Measurements from ENCODE around the gene H6PD.

The H6PD gene

DNA sequence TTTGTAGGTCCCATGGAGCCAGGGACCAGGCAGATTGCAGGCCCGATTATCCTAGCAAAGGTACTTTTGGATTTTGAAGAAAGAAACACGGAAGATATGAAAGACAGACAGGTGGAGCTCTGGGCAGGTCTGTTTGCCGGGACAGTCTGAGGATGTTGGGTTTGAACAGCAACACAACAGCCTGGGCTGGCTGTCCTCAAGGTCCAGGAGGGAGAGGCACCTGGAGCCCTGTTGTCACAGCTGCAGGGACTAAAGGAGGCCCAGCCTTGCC, 14.6 kb downstream of the H6PD start:
- peaks cover 4% of the 10 kb centered on the region for H3K79me1 ChIP-seq (replicated peaks; ENCODE audit: low read length, poor library complexity, severe bottlenecking)
- H3K9me3 ChIP-seq (ENCODE audit: control insufficient read depth, low read length) = no peaks in the 10 kb centered on the region
- H3K4me2 ChIP-seq (ENCODE audit: low read length, poor library complexity, severe bottlenecking) = no peak overlapping the region
- no peak overlapping the region for H3K9ac ChIP-seq (ENCODE audit: low read length)
- no peak overlapping the region for H4K8ac ChIP-seq (ENCODE audit: low read length)
- no peak overlapping the region for H2BK12ac ChIP-seq (ENCODE audit: low read length in 2 of 2)
- no peak overlapping the region for H3K27ac ChIP-seq (ENCODE audit: low read length, poor library complexity, severe bottlenecking)
- H3K14ac ChIP-seq (ENCODE audit: low read length in 2 of 2) = no peak overlapping the region
- H3K4ac ChIP-seq (ENCODE audit: low read depth in 1 of 2, low read length in 2 of 2) = no peak overlapping the region
- H4K91ac ChIP-seq (ENCODE audit: low read length) = no peak overlapping the region
- no peak overlapping the region for H2BK120ac ChIP-seq (ENCODE audit: low read depth, low read length)
- H3K4me1 ChIP-seq (ENCODE audit: control insufficient read depth, insufficient read depth, low read depth, low read length) = peaks cover 38% of the 10 kb centered on the region
- H3K18ac ChIP-seq (ENCODE audit: low read depth in 1 of 2, low read length in 2 of 2) = no peak overlapping the region
- no peak overlapping the region for H2BK15ac ChIP-seq (ENCODE audit: low read depth, poor library complexity, severe bottlenecking)
- no peak overlapping the region for H2AFZ ChIP-seq (ENCODE audit: low read depth, low read length)
- no peak overlapping the region for H3K23ac ChIP-seq (ENCODE audit: low read length in 2 of 2)
- no peak for DNase-seq
- peaks cover 34 to 68% of the 10 kb centered on the region in 2 experiments for H3K36me3 ChIP-seq (ENCODE audit: control insufficient read depth in 1 of 2, insufficient read depth in 2 of 2, low read depth in 1 of 2, low read length in 2 of 2)
- WGBS = 96% methylated on average over 3 of the region's 3 CpGs
- H2AK5ac ChIP-seq (ENCODE audit: low read length, severe bottlenecking) = no peak overlapping the region
- H2BK5ac ChIP-seq (ENCODE audit: low read depth, low read length, poor library complexity, severe bottlenecking) = no peak overlapping the region
- H3K27me3 ChIP-seq (ENCODE audit: control insufficient read depth in 1 of 2, insufficient read depth in 1 of 2, low read length in 2 of 2) = no peaks in the 10 kb centered on the region
- no peak overlapping the region for H3K4me3 ChIP-seq (ENCODE audit: insufficient read depth in 1 of 2, low read depth in 1 of 2, low read length in 2 of 2)

DNA sequence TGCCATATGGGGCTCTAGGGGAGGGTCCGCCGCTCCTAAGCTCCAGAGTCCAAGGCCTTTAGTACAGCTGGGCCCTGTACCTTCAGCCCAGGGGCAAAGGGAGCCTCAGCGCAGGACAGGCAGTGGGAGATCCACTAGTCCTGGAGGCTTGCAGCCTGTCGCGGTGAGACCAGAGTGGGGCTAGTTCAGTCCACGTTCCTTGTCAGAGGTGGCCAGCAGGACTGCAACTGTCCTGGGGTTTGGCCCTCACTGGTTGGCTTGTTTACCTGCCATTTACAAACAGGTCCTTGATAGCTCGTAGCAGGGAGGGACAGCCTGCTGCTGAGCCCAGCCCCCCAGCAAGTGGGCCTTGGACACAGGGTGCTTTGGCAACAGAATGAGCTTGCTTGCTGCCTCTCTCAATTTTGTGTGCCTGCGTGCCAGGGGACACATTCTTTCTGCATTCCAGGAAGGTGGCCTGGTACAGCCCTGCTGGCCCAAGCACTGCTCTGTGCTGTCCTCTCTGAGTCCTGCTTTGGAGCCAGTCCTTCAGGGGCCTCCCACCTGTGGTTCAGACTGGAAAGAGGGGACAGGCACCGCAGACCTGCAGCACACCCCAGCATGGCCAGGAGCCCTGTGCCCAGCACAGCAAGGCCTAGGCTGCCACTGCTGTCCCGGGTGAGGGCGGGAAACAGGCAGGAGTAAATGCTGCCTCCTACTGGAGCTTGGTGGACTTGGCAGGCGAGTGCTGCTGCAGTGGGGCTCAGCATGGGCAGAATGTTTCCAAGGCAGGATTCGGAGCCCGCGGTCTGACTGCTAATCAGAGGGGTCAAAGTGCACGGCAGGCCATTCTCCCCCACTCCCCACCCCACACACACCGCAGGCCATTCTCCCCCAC, 15.2 kb downstream of the H6PD start:
- Histone ChIP-seq H3K4me1 (ENCODE audit: control insufficient read depth, insufficient read depth, low read depth, low read length) (peaks cover 34% of the 10 kb centered on the region), H3K18ac (ENCODE audit: low read depth in 1 of 2, low read length in 2 of 2) (peak overlapping the region in 1 of 2 experiments; percentile 26), H2AK5ac (ENCODE audit: low read length, severe bottlenecking) (no peak overlapping the region), H3K79me1 (replicated peaks; ENCODE audit: low read length, poor library complexity, severe bottlenecking) (peaks cover 6% of the 10 kb centered on the region), H3K36me3 (ENCODE audit: control insufficient read depth in 1 of 2, insufficient read depth in 2 of 2, low read depth in 1 of 2, low read length in 2 of 2) (peaks cover 34 to 70% of the 10 kb centered on the region in 2 experiments), H3K23ac (ENCODE audit: low read length in 2 of 2) (peak overlapping the region in 1 of 2 experiments; percentile 5), H3K4ac (ENCODE audit: low read depth in 1 of 2, low read length in 2 of 2) (no peak overlapping the region), H2BK5ac (ENCODE audit: low read depth, low read length, poor library complexity, severe bottlenecking) (no peak overlapping the region), H3K9me3 (ENCODE audit: control insufficient read depth, low read length) (no peaks in the 10 kb centered on the region), H4K91ac (ENCODE audit: low read length) (no peak overlapping the region), H2BK15ac (ENCODE audit: low read depth, poor library complexity, severe bottlenecking) (no peak overlapping the region), H3K4me3 (ENCODE audit: insufficient read depth in 1 of 2, low read depth in 1 of 2, low read length in 2 of 2) (no peak overlapping the region), H3K4me2 (ENCODE audit: low read length, poor library complexity, severe bottlenecking) (no peak overlapping the region), H2BK12ac (ENCODE audit: low read length in 2 of 2) (peak overlapping the region in 1 of 2 experiments; percentile 24), H2AFZ (ENCODE audit: low read depth, low read length) (no peak overlapping the region), H3K14ac (ENCODE audit: low read length in 2 of 2) (peak overlapping the region in 1 of 2 experiments; percentile 29), H3K27me3 (ENCODE audit: control insufficient read depth in 1 of 2, insufficient read depth in 1 of 2, low read length in 2 of 2) (no peaks in the 10 kb centered on the region), H4K8ac (ENCODE audit: low read length) (peak overlapping the region; percentile 35), H2BK120ac (ENCODE audit: low read depth, low read length) (no peak overlapping the region), H3K9ac (ENCODE audit: low read length) (peak overlapping the region; percentile 18), H3K27ac (ENCODE audit: low read length, poor library complexity, severe bottlenecking) (no peak overlapping the region)
- WGBS = 72% methylated on average over 17 of the region's 17 CpGs
- DNase-seq = no peak

DNA sequence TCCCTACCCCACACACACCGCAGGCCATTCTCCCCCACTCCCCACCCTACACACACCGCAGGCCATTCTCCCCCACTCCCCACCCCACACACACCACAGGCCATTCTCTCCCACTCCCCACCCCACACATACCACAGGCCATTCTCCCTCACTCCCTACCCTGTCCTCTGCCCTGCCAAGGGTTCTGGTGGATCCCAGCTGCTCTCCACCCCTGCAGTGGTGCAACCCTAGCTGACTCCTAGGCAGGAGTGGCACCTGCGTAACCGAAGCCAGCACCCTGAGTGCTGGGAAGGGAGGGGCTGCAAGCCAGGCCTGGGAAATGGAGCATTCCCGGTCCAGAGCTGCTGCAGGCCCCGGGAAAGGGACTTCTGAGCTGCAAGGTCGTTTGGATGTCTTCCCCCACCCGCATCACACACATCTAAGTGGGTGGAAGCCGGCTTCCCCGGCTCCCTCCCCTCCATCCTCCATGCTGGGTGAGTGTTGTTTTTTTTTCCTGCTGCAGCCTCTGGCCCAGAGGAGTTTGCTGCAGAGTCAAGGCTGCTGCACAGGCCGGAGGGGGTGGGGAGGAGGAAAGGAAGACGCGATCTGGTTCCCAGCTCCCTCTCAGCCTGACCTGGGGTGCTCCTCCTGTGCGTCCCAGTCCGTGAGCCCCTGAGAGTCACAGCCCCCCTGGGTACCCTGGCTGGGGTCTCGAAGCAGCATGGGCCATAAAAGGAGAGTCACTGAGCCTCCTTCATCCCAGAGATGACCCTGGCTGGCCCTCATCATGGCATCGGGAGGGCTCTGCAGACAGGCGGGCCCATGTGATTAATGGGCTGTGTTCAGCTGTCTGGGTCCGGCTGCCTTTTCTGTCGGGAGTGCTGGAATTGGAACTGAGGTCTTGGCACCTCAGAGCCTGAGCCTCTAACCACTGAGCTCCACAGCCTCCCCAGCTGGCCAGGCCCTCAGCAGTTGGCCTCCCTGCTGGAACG, 16.1 kb downstream of the H6PD start:
- peaks cover 9% of the 10 kb centered on the region for H3K79me1 ChIP-seq (replicated peaks; ENCODE audit: low read length, poor library complexity, severe bottlenecking)
- peak overlapping the region; percentile 13 for H2BK15ac ChIP-seq (ENCODE audit: low read depth, poor library complexity, severe bottlenecking)
- peaks cover 24 to 64% of the 10 kb centered on the region in 2 experiments for H3K36me3 ChIP-seq (ENCODE audit: control insufficient read depth in 1 of 2, insufficient read depth in 2 of 2, low read depth in 1 of 2, low read length in 2 of 2)
- H3K18ac ChIP-seq (ENCODE audit: low read depth in 1 of 2, low read length in 2 of 2) = peak overlapping the region; percentile 61 to 69
- peak overlapping the region; percentile 25 for H3K4me2 ChIP-seq (ENCODE audit: low read length, poor library complexity, severe bottlenecking)
- no peak for DNase-seq
- peak overlapping the region in 1 of 2 experiments; percentile 40 for H3K4ac ChIP-seq (ENCODE audit: low read depth in 1 of 2, low read length in 2 of 2)
- no peak overlapping the region for H2BK5ac ChIP-seq (ENCODE audit: low read depth, low read length, poor library complexity, severe bottlenecking)
- peak overlapping the region; percentile 14 to 16 for H2BK12ac ChIP-seq (ENCODE audit: low read length in 2 of 2)
- no peak overlapping the region for H2AFZ ChIP-seq (ENCODE audit: low read depth, low read length)
- H3K23ac ChIP-seq (ENCODE audit: low read length in 2 of 2) = peak overlapping the region in 1 of 2 experiments; percentile 5
- peak overlapping the region; percentile 0 for H3K27ac ChIP-seq (ENCODE audit: low read length, poor library complexity, severe bottlenecking)
- H4K8ac ChIP-seq (ENCODE audit: low read length) = peak overlapping the region; percentile 62
- H3K9ac ChIP-seq (ENCODE audit: low read length) = peak overlapping the region; percentile 49
- H4K91ac ChIP-seq (ENCODE audit: low read length) = peak overlapping the region; percentile 69
- no peak overlapping the region for H3K4me3 ChIP-seq (ENCODE audit: insufficient read depth in 1 of 2, low read depth in 1 of 2, low read length in 2 of 2)
- no peaks in the 10 kb centered on the region for H3K9me3 ChIP-seq (ENCODE audit: control insufficient read depth, low read length)
- peaks cover 33% of the 10 kb centered on the region for H3K4me1 ChIP-seq (ENCODE audit: control insufficient read depth, insufficient read depth, low read depth, low read length)
- no peak overlapping the region for H2BK120ac ChIP-seq (ENCODE audit: low read depth, low read length)
- WGBS = 39% methylated on average over 21 of the region's 21 CpGs
- H3K27me3 ChIP-seq (ENCODE audit: control insufficient read depth in 1 of 2, insufficient read depth in 1 of 2, low read length in 2 of 2) = no peaks in the 10 kb centered on the region
- peak overlapping the region in 1 of 2 experiments; percentile 2 for H3K14ac ChIP-seq (ENCODE audit: low read length in 2 of 2)
- no peak overlapping the region for H2AK5ac ChIP-seq (ENCODE audit: low read length, severe bottlenecking)

DNA sequence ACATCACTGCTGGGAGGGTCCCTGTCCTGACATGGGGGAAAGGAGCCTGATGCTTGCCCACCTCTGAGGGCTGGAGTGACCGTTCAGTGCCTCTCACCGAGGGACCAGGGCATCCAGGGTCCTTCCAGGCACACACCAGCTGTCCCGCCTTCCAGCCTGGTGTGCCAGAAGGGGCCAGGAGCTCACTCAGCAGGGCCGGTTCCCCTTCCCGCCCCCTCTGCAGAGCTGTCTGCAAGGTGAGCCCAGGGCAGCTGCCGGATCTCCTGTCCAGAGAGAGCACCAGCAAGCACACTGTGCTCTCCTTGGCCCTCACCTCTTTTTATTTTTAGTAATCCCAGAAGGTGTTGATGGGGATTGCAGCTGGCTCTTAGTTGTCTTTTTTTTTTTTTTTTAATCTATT, 16.9 kb downstream of the H6PD start:
- H2AK5ac ChIP-seq (ENCODE audit: low read length, severe bottlenecking) = no peak overlapping the region
- no peak overlapping the region for H4K8ac ChIP-seq (ENCODE audit: low read length)
- H3K36me3 ChIP-seq (ENCODE audit: control insufficient read depth in 1 of 2, insufficient read depth in 2 of 2, low read depth in 1 of 2, low read length in 2 of 2) = peaks cover 24 to 65% of the 10 kb centered on the region in 2 experiments
- H2BK12ac ChIP-seq (ENCODE audit: low read length in 2 of 2) = peak overlapping the region; percentile 14 to 16
- WGBS = 77% methylated on average over 5 of the region's 6 CpGs
- no peak overlapping the region for H2BK15ac ChIP-seq (ENCODE audit: low read depth, poor library complexity, severe bottlenecking)
- no peaks in the 10 kb centered on the region for H3K9me3 ChIP-seq (ENCODE audit: control insufficient read depth, low read length)
- H3K4me2 ChIP-seq (ENCODE audit: low read length, poor library complexity, severe bottlenecking) = no peak overlapping the region
- H3K18ac ChIP-seq (ENCODE audit: low read depth in 1 of 2, low read length in 2 of 2) = peak overlapping the region; percentile 23 to 69
- H2BK120ac ChIP-seq (ENCODE audit: low read depth, low read length) = no peak overlapping the region
- peaks cover 36% of the 10 kb centered on the region for H3K4me1 ChIP-seq (ENCODE audit: control insufficient read depth, insufficient read depth, low read depth, low read length)
- H3K79me1 ChIP-seq (replicated peaks; ENCODE audit: low read length, poor library complexity, severe bottlenecking) = peaks cover 13% of the 10 kb centered on the region
- no peak overlapping the region for H3K4ac ChIP-seq (ENCODE audit: low read depth in 1 of 2, low read length in 2 of 2)
- no peak overlapping the region for H2BK5ac ChIP-seq (ENCODE audit: low read depth, low read length, poor library complexity, severe bottlenecking)
- H3K4me3 ChIP-seq (ENCODE audit: insufficient read depth in 1 of 2, low read depth in 1 of 2, low read length in 2 of 2) = no peak overlapping the region
- H3K23ac ChIP-seq (ENCODE audit: low read length in 2 of 2) = no peak overlapping the region
- H3K27me3 ChIP-seq (ENCODE audit: control insufficient read depth in 1 of 2, insufficient read depth in 1 of 2, low read length in 2 of 2) = no peaks in the 10 kb centered on the region
- H4K91ac ChIP-seq (ENCODE audit: low read length) = peak overlapping the region; percentile 22
- no peak overlapping the region for H2AFZ ChIP-seq (ENCODE audit: low read depth, low read length)
- no peak for DNase-seq
- no peak overlapping the region for H3K27ac ChIP-seq (ENCODE audit: low read length, poor library complexity, severe bottlenecking)
- no peak overlapping the region for H3K9ac ChIP-seq (ENCODE audit: low read length)
- no peak overlapping the region for H3K14ac ChIP-seq (ENCODE audit: low read length in 2 of 2)
